GM19023 (cell line): ENCODE data around the gene SRMS.

Experiments
- ATAC-seq: cut with Tn5 transposase; IDR thresholded peaks from one replicate; pipeline ENCODE4 v1.9.1; 2021; ENCODE audit warnings: mild to moderate bottlenecking, moderate library complexity; ENCODE audit not compliant: unreplicated experiment

Gene SRMS

GRCh38 chr20:63547725-63548480 is at the start of gene SRMS:
Gene SRMS (minus strand): TSS chr20:63547749. CDS start chr20:63547463, 286 bp downstream.
- no peak for ATAC-seq

GRCh38 chr20:63596423-63596822 is 48.9 kb upstream of the SRMS start:
- no peak for ATAC-seq

- no peak for ATAC-seq
Measured at GRCh38 chr20:63595416-63596127, 48.0 kb upstream of the SRMS start.

GRCh38 chr20:63594043-63594561 is 46.6 kb upstream of the SRMS start:
- no peak for ATAC-seq

GRCh38 chr20:63592661-63593060 is 45.1 kb upstream of the SRMS start:
- no peak for ATAC-seq

- no peak for ATAC-seq
Measured at GRCh38 chr20:63591786-63592355, 44.3 kb upstream of the SRMS start.

GRCh38 chr20:63591147-63591533 is 43.6 kb upstream of the SRMS start:
- ATAC-seq = no peak

- ATAC-seq = no peak
Measured at GRCh38 chr20:63590218-63591146, 42.9 kb upstream of the SRMS start.

GRCh38 chr20:63589261-63590217 is 42.0 kb upstream of the SRMS start:
- ATAC-seq = no peak

GRCh38 chr20:63588641-63589041 is 41.1 kb upstream of the SRMS start:
- no peak for ATAC-seq

GRCh38 chr20:63587776-63588591 is 40.4 kb upstream of the SRMS start:
- no peak for ATAC-seq

- ATAC-seq = no peak
Measured at GRCh38 chr20:63587256-63587655, 39.7 kb upstream of the SRMS start.

- ATAC-seq = no peak
Measured at GRCh38 chr20:63586797-63587196, 39.2 kb upstream of the SRMS start.

- no peak for ATAC-seq
Measured at GRCh38 chr20:63585616-63586565, 38.3 kb upstream of the SRMS start.

GRCh38 chr20:63582382-63583063 is 35.0 kb upstream of the SRMS start:
- no peak for ATAC-seq

- no peak for ATAC-seq
Measured at GRCh38 chr20:63580796-63581461, 33.4 kb upstream of the SRMS start.
